Parathyroid adenoma (tissue), 2 donors: ENCODE data around the gene GNB1.

Experiments used
- H2AFZ ChIP-seq: fragments of 300-600 bp; sonication (generic); one replicate; pipeline ENCODE4 v1.7.0; 2017; ENCODE audit warnings: antibody characterized with exemption, mild to moderate bottlenecking
- H3K27ac ChIP-seq: fragments of 300-600 bp; sonication (generic); one replicate; pipeline ENCODE4 v1.7.0; 2017
- H3K27me3 ChIP-seq: fragments of 300-600 bp; sonication (generic); one replicate; pipeline ENCODE4 v1.7.0; 2017; ENCODE audit warnings: low read length; ENCODE audit not compliant: control insufficient read depth, insufficient read depth
- H3K36me3 ChIP-seq: fragments of 300-600 bp; sonication (generic); one replicate; pipeline ENCODE4 v1.7.0; 2017; ENCODE audit warnings: low read length; ENCODE audit not compliant: control insufficient read depth, insufficient read depth
- H3K4me1 ChIP-seq: fragments of 300-600 bp; sonication (generic); one replicate; pipeline ENCODE4 v1.7.0; 2017; ENCODE audit warnings: control low read depth
- H3K4me2 ChIP-seq: fragments of 300-600 bp; sonication (generic); one replicate; pipeline ENCODE4 v1.7.0; 2017; ENCODE audit warnings: low read length
- H3K4me3 ChIP-seq: fragments of 300-600 bp; sonication (generic); one replicate; pipeline ENCODE4 v1.7.0; 2017; ENCODE audit warnings: low read depth, low read length
- H3K79me2 ChIP-seq: fragments of 300-600 bp; sonication (generic); one replicate; pipeline ENCODE4 v1.7.0; 2017; ENCODE audit warnings: control low read depth
- H3K9ac ChIP-seq: fragments of 300-600 bp; sonication (generic); one replicate; pipeline ENCODE4 v1.7.0; 2017; ENCODE audit warnings: mild to moderate bottlenecking
- H3K9me3 ChIP-seq: fragments of 300-600 bp; sonication (generic); one replicate; pipeline ENCODE4 v1.7.0; 2017; ENCODE audit warnings: low read length; ENCODE audit not compliant: control insufficient read depth
- TF ChIP-seq, protein P1 (sequence below): fragments of 300-600 bp; sonication (generic); IDR thresholded peaks from one replicate; pipeline ENCODE4 v1.7.0; 2017; ENCODE audit warnings: antibody characterized with exemption, mild to moderate bottlenecking
- donor health status: primary hyperparathyroidism.

GNB1 gene

DNA sequence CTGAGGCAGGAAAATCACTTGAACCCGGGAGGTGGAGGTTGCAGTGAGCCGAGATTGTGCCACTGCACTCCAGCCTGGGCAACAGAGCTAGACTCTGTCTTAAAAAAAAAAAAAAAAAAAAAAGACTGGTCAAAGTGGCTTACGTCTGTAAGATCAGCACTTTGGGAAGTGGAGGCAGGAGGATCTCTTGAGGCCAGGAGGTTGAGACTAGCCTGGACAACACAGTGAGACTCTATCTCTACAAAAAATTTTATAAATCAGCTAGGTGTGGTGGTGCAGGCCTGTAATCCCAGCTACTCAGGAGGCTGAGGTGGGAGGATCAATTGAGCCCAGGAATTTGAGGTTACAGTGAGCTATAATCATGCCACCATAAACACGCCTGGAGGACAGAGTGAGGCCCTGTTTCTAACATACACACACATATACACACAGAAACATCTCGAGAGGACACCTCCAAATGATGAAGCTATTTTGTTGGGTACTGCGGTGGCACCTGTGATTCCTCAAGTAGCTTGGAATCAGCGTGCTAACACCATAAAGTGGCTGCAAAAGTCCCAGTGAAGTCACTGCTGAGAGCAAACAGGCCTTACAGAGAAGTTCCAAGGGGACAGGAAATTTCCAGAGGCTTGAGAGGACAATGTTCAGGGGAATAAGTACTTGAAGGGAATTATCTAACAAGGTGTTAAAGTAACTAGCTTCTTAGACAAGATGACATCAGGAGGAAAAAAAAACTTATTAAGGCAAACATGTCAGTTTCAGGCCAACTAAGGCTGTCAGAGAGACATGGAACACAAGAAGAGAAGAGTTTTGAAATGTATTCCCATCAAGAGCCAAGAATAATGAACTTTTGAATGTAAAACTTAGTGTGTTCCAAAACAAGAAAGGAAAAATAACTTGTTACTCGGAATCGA is 114.0 kb downstream of the GNB1 start:
- no peaks in the 10 kb centered on the region for H3K27me3 ChIP-seq
- H2AFZ ChIP-seq, result no peak overlapping the region
- TF ChIP-seq, protein P1, sequence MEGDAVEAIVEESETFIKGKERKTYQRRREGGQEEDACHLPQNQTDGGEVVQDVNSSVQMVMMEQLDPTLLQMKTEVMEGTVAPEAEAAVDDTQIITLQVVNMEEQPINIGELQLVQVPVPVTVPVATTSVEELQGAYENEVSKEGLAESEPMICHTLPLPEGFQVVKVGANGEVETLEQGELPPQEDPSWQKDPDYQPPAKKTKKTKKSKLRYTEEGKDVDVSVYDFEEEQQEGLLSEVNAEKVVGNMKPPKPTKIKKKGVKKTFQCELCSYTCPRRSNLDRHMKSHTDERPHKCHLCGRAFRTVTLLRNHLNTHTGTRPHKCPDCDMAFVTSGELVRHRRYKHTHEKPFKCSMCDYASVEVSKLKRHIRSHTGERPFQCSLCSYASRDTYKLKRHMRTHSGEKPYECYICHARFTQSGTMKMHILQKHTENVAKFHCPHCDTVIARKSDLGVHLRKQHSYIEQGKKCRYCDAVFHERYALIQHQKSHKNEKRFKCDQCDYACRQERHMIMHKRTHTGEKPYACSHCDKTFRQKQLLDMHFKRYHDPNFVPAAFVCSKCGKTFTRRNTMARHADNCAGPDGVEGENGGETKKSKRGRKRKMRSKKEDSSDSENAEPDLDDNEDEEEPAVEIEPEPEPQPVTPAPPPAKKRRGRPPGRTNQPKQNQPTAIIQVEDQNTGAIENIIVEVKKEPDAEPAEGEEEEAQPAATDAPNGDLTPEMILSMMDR, result no peak
- peaks cover 3% of the 10 kb centered on the region for H3K4me1 ChIP-seq
- H3K9ac ChIP-seq, result no peak overlapping the region
- H3K4me3 ChIP-seq, result peak overlapping the region; percentile 80
- H3K4me2 ChIP-seq, result peak overlapping the region; percentile 95
- H3K36me3 ChIP-seq, result no peaks in the 10 kb centered on the region
- peaks cover 10% of the 10 kb centered on the region for H3K79me2 ChIP-seq
- H3K9me3 ChIP-seq, result no peaks in the 10 kb centered on the region
- peak overlapping the region; percentile 56 for H3K27ac ChIP-seq

DNA sequence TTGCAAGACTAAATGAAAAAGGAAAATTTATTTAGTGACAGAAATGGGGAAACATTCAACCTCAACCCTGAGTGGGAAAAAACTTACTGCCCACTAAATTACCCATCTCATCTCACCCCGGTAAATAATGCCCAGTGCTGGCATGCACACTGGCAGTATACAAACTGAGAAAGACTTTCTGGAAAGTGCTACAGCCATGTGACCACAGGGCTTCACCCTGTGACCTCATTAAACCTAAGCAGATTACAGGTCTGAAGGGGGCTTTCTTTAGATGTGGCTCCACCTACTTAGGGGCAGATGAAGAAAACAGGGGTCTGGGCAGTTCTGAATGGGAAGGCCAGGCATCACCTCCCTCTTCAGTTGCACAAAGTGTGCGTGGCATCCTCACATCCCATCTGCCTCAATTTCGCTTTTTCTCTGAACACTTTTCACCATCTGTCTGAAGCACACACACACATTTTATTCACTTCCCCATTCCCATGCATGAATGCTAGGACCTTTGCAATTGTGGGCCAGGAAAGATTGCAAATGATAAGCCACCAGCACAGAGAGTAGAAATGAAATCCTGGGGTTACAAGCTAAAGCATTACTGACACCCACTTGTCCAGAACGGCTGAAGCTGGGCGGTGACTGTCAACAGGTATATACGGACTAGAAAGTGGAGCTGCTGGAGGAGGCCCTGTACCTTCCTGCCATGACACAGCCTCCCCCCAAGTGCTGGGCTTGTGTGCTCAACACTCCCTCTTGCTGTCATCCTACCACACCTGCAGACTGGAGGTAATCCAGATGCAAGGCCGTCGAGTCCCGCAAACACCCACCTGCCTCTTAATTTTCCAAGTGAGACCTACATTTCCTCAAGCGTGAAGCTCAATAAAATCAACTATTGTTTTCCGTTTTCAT is 115.3 kb downstream of the GNB1 start:
- H2AFZ ChIP-seq, result no peak overlapping the region
- H3K79me2 ChIP-seq, result peaks cover 13% of the 10 kb centered on the region
- no peaks in the 10 kb centered on the region for H3K9me3 ChIP-seq
- no peaks in the 10 kb centered on the region for H3K27me3 ChIP-seq
- H3K27ac ChIP-seq, result no peak overlapping the region
- peaks cover 3% of the 10 kb centered on the region for H3K4me1 ChIP-seq
- H3K9ac ChIP-seq, result no peak overlapping the region
- H3K4me2 ChIP-seq, result peak overlapping the region; percentile 57
- H3K36me3 ChIP-seq, result no peaks in the 10 kb centered on the region
- TF ChIP-seq, protein P1, result no peak
- H3K4me3 ChIP-seq, result peak overlapping the region; percentile 1

DNA sequence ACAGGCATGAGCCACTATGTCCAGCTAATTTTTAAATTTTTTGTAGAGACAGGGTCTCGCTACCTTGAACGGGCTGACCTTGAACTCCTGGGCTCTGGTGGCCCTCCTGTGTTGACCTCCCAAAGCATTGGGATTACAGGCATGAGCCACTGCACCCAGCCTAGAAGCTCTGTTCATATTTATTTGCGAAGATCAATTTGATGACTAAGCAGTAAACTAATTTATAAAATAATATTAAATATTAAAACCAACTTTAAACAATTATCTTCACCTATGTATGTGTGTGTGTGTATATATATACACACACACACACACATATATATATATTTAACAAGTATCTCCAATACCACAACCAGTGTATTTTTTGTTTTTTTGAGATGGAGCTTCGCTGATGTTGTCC is 117.0 kb downstream of the GNB1 start:
- H3K79me2 ChIP-seq, result peaks cover 19% of the 10 kb centered on the region
- no peak overlapping the region for H3K27ac ChIP-seq
- TF ChIP-seq, protein P1, result no peak
- H3K4me2 ChIP-seq, result no peak overlapping the region
- no peak overlapping the region for H2AFZ ChIP-seq
- no peak overlapping the region for H3K9ac ChIP-seq
- H3K4me1 ChIP-seq, result peaks cover 3% of the 10 kb centered on the region
- H3K27me3 ChIP-seq, result no peaks in the 10 kb centered on the region
- H3K9me3 ChIP-seq, result no peaks in the 10 kb centered on the region
- no peak overlapping the region for H3K4me3 ChIP-seq
- no peaks in the 10 kb centered on the region for H3K36me3 ChIP-seq

DNA sequence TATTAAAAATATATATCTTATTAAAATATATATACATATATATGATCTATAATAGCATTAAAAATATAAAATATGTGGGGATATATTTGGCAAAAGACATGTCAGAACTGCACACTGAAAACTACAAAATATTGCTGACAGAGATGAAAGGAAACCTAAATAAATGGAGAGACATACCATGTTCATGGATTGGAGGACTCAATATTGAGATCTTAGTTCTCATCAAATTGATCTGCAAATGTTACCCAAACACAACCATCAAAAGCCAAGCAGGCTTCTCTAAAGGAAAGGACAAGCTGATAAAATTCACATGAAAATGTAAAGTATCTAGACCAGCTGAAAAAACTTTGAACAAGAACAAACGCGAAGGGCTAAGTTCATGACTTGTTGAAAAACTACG is 119.8 kb downstream of the GNB1 start:
- Histone ChIP-seq H3K4me2 (no peak overlapping the region), H3K4me3 (no peak overlapping the region), H3K9me3 (no peaks in the 10 kb centered on the region), H3K27me3 (no peaks in the 10 kb centered on the region), H2AFZ (no peak overlapping the region), H3K4me1 (no peaks in the 10 kb centered on the region), H3K27ac (no peak overlapping the region), H3K36me3 (no peaks in the 10 kb centered on the region), H3K9ac (no peak overlapping the region), H3K79me2 (peaks cover 29% of the 10 kb centered on the region)
- TF ChIP-seq, protein P1, result no peak
